Measurements from ENCODE around the gene FMNL2. TPM values are rescaled to one million over a fixed set of nuclear protein-coding genes. Genes with fewer than 3 reads are reported as not detected.

FMNL2 gene
- total RNA-seq, 1 experiment from 2014 or later = 28.1 TPM

DNA sequence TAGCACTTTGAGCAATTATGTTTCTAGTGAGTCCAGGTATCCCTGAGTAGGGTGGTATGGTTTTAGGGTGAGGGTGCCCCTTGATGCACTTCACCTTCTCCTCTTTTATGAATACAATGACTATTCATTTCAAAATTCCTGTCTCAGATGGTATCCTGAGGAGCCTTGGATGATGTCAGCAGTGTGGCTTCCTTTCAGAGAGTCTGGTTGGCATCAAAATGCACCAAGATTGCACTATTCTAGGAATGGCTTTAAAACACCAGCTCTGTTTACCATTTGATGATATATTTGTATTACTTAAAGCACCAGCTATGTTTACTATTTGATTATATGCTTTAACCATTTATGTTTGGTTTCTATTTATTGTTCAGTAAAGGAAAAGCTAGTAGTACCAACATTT lies 141.0 kb downstream of the FMNL2 start:
- Histone ChIP-seq H3K36me3 (ENCODE audit: control insufficient read depth in 1 of 2, insufficient read depth in 2 of 2, low read length in 2 of 2) (no peaks in the 10 kb centered on the region), H3K79me2 (ENCODE audit: insufficient read depth, low read length) (peaks cover 6% of the 10 kb centered on the region), H3K27me3 (ENCODE audit: insufficient read depth, low read length) (no peaks in the 10 kb centered on the region), H4K20me1 (ENCODE audit: insufficient read depth) (no peaks in the 10 kb centered on the region), H3K9ac (ENCODE audit: low read length) (no peak overlapping the region), H3K27ac (ENCODE audit: low read depth, low read length) (no peak overlapping the region), H3K9me2 (ENCODE audit: insufficient read depth) (no peaks in the 10 kb centered on the region), H3K4me2 (ENCODE audit: low read length) (no peak overlapping the region), H3K4me1 (ENCODE audit: control insufficient read depth in 1 of 2, insufficient read depth in 2 of 2, low read length in 2 of 2) (no peaks in the 10 kb centered on the region), H2AFZ (ENCODE audit: low read depth, low read length, poor library complexity, severe bottlenecking) (no peak overlapping the region), H3K4me3 (replicated peaks in 1 of 2; ENCODE audit: low read depth in 1 of 2, low read length in 2 of 2) (no peak overlapping the region), H3K9me3 (ENCODE audit: control insufficient read depth in 1 of 2, insufficient read depth in 1 of 2, low read depth in 1 of 2, low read length in 2 of 2) (no peaks in the 10 kb centered on the region)
- ChIA-PET CTCF (no interaction called here), POLR2A (no interaction called here), RAD21 (ENCODE audit: low non-redundant PET in 1 of 2, low total read pairs in 2 of 2, uncharacterized antibody in 2 of 2, unreplicated experiment in 2 of 2) (no interaction called here)
- no peak for DNase-seq (ENCODE audit: low read depth, low spot score)
- TF ChIP-seq ATF3 (IDR thresholded peaks at IDR 0.05) (no peak), JUND (IDR thresholded peaks at IDR 0.05) (no peak), SP1 (IDR thresholded peaks at IDR 0.05; ENCODE audit: low read depth) (no peak), ZFX (IDR thresholded peaks at IDR 0.05) (no peak), EZH2phosphoT487 (IDR thresholded peaks at IDR 0.05; ENCODE audit: borderline replicate concordance) (no peak), SIN3A (IDR thresholded peaks at IDR 0.05; ENCODE audit: low read depth) (no peak), EZH2 (IDR thresholded peaks at IDR 0.05) (no peak), CEBPB (IDR thresholded peaks at IDR 0.05; ENCODE audit: low read depth) (no peak), EGR1 (IDR thresholded peaks at IDR 0.05; ENCODE audit: low read depth) (no peak), CTCF (IDR thresholded peaks at IDR 0.05 in 2 of 3, conservative IDR thresholded peaks at IDR 0.05 in 1 of 3; ENCODE audit: borderline replicate concordance in 1 of 3, insufficient read depth in 1 of 3, low read depth in 2 of 3, low read length in 2 of 3) (no peak), POLR2AphosphoS5 (IDR thresholded peaks at IDR 0.05; ENCODE audit: low read depth, low read length) (no peak), YY1 (IDR thresholded peaks at IDR 0.05; ENCODE audit: extremely low read depth, insufficient replicate concordance, low read depth, low read length) (no peak), ELF1 (IDR thresholded peaks at IDR 0.05; ENCODE audit: borderline replicate concordance, low read depth) (no peak), TCF7L2 (IDR thresholded peaks at IDR 0.05; ENCODE audit: borderline replicate concordance, extremely low read depth, insufficient read depth, insufficient read length) (no peak)
- TF ChIP-seq, protein P1, sequence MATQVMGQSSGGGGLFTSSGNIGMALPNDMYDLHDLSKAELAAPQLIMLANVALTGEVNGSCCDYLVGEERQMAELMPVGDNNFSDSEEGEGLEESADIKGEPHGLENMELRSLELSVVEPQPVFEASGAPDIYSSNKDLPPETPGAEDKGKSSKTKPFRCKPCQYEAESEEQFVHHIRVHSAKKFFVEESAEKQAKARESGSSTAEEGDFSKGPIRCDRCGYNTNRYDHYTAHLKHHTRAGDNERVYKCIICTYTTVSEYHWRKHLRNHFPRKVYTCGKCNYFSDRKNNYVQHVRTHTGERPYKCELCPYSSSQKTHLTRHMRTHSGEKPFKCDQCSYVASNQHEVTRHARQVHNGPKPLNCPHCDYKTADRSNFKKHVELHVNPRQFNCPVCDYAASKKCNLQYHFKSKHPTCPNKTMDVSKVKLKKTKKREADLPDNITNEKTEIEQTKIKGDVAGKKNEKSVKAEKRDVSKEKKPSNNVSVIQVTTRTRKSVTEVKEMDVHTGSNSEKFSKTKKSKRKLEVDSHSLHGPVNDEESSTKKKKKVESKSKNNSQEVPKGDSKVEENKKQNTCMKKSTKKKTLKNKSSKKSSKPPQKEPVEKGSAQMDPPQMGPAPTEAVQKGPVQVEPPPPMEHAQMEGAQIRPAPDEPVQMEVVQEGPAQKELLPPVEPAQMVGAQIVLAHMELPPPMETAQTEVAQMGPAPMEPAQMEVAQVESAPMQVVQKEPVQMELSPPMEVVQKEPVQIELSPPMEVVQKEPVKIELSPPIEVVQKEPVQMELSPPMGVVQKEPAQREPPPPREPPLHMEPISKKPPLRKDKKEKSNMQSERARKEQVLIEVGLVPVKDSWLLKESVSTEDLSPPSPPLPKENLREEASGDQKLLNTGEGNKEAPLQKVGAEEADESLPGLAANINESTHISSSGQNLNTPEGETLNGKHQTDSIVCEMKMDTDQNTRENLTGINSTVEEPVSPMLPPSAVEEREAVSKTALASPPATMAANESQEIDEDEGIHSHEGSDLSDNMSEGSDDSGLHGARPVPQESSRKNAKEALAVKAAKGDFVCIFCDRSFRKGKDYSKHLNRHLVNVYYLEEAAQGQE (IDR thresholded peaks at IDR 0.05; ENCODE audit: low read depth) = no peak
- TF ChIP-seq, protein P2, sequence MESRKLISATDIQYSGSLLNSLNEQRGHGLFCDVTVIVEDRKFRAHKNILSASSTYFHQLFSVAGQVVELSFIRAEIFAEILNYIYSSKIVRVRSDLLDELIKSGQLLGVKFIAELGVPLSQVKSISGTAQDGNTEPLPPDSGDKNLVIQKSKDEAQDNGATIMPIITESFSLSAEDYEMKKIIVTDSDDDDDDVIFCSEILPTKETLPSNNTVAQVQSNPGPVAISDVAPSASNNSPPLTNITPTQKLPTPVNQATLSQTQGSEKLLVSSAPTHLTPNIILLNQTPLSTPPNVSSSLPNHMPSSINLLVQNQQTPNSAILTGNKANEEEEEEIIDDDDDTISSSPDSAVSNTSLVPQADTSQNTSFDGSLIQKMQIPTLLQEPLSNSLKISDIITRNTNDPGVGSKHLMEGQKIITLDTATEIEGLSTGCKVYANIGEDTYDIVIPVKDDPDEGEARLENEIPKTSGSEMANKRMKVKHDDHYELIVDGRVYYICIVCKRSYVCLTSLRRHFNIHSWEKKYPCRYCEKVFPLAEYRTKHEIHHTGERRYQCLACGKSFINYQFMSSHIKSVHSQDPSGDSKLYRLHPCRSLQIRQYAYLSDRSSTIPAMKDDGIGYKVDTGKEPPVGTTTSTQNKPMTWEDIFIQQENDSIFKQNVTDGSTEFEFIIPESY (IDR thresholded peaks at IDR 0.05; ENCODE audit: extremely low read depth, insufficient replicate concordance, low read length) = no peak
- TF ChIP-seq, protein P3, sequence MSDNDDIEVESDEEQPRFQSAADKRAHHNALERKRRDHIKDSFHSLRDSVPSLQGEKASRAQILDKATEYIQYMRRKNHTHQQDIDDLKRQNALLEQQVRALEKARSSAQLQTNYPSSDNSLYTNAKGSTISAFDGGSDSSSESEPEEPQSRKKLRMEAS (IDR thresholded peaks at IDR 0.05) = no peak
- ATAC-seq = no peak
- intact Hi-C loops (cut with micrococcal nuclease) = no loop called here
- BruUV-seq (replicated peaks) = no TSS peak

Data from HCT116 (cell line).